ENCODE data around the gene COX6A2. TPM values are rescaled to one million over a fixed set of nuclear protein-coding genes. Genes with fewer than 3 reads are reported as not detected.

Gene COX6A2
- total RNA-seq, 1 experiment from 2014 or later = not detected

DNA sequence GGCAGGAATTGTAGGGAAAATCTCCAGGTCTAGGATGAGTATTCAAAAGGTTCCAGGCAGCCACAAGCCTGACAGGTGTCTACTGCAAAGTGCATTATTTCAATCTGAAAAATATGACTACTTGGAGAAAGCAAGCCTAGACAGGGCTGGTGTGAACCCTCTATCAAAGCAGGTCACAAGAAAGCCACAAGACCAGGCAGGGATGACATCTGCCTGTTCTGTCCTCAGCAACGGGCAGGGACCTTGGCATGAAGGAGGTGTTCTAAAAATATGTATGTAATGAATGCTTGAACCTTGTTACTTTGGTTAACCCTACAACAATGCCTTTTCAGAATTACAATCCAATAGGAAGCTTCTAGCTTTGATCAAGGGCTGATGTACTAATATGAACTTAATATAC lies 1.2 kb upstream of the COX6A2 start (continued):
- TF ChIP-seq, protein P1, sequence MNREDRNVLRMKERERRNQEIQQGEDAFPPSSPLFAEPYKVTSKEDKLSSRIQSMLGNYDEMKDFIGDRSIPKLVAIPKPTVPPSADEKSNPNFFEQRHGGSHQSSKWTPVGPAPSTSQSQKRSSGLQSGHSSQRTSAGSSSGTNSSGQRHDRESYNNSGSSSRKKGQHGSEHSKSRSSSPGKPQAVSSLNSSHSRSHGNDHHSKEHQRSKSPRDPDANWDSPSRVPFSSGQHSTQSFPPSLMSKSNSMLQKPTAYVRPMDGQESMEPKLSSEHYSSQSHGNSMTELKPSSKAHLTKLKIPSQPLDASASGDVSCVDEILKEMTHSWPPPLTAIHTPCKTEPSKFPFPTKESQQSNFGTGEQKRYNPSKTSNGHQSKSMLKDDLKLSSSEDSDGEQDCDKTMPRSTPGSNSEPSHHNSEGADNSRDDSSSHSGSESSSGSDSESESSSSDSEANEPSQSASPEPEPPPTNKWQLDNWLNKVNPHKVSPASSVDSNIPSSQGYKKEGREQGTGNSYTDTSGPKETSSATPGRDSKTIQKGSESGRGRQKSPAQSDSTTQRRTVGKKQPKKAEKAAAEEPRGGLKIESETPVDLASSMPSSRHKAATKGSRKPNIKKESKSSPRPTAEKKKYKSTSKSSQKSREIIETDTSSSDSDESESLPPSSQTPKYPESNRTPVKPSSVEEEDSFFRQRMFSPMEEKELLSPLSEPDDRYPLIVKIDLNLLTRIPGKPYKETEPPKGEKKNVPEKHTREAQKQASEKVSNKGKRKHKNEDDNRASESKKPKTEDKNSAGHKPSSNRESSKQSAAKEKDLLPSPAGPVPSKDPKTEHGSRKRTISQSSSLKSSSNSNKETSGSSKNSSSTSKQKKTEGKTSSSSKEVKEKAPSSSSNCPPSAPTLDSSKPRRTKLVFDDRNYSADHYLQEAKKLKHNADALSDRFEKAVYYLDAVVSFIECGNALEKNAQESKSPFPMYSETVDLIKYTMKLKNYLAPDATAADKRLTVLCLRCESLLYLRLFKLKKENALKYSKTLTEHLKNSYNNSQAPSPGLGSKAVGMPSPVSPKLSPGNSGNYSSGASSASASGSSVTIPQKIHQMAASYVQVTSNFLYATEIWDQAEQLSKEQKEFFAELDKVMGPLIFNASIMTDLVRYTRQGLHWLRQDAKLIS (CRISPR knock-in tag; IDR thresholded peaks at IDR 0.05; ENCODE audit: borderline replicate concordance) = no peak
- TF ChIP-seq, protein P2, sequence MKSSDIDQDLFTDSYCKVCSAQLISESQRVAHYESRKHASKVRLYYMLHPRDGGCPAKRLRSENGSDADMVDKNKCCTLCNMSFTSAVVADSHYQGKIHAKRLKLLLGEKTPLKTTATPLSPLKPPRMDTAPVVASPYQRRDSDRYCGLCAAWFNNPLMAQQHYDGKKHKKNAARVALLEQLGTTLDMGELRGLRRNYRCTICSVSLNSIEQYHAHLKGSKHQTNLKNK (CRISPR knock-in tag; IDR thresholded peaks at IDR 0.05) = no peak
- TF ChIP-seq TCF7 (CRISPR knock-in tag; IDR thresholded peaks at IDR 0.05; ENCODE audit: low read depth) (no peak), RELA (CRISPR knock-in tag; IDR thresholded peaks at IDR 0.05; ENCODE audit: borderline replicate concordance) (no peak), NR3C1 (CRISPR knock-in tag; conservative IDR thresholded peaks at IDR 0.05; ENCODE audit: low read depth) (no peak), ATF1 (CRISPR knock-in tag; IDR thresholded peaks at IDR 0.05) (no peak), TP53 (CRISPR knock-in tag; IDR thresholded peaks at IDR 0.05) (no peak), PRRX2 (CRISPR knock-in tag; IDR thresholded peaks at IDR 0.05) (no peak)
- TF ChIP-seq, protein P3, sequence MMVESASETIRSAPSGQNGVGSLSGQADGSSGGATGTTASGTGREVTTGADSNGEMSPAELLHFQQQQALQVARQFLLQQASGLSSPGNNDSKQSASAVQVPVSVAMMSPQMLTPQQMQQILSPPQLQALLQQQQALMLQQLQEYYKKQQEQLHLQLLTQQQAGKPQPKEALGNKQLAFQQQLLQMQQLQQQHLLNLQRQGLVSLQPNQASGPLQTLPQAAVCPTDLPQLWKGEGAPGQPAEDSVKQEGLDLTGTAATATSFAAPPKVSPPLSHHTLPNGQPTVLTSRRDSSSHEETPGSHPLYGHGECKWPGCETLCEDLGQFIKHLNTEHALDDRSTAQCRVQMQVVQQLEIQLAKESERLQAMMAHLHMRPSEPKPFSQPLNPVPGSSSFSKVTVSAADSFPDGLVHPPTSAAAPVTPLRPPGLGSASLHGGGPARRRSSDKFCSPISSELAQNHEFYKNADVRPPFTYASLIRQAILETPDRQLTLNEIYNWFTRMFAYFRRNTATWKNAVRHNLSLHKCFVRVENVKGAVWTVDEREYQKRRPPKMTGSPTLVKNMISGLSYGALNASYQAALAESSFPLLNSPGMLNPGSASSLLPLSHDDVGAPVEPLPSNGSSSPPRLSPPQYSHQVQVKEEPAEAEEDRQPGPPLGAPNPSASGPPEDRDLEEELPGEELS (CRISPR knock-in tag; IDR thresholded peaks at IDR 0.05) = no peak
- TF ChIP-seq, protein P4, sequence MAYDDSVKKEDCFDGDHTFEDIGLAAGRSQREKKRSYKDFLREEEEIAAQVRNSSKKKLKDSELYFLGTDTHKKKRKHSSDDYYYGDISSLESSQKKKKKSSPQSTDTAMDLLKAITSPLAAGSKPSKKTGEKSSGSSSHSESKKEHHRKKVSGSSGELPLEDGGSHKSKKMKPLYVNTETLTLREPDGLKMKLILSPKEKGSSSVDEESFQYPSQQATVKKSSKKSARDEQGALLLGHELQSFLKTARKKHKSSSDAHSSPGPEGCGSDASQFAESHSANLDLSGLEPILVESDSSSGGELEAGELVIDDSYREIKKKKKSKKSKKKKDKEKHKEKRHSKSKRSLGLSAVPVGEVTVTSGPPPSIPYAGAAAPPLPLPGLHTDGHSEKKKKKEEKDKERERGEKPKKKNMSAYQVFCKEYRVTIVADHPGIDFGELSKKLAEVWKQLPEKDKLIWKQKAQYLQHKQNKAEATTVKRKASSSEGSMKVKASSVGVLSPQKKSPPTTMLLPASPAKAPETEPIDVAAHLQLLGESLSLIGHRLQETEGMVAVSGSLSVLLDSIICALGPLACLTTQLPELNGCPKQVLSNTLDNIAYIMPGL (CRISPR knock-in tag; IDR thresholded peaks at IDR 0.05) = no peak

DNA sequence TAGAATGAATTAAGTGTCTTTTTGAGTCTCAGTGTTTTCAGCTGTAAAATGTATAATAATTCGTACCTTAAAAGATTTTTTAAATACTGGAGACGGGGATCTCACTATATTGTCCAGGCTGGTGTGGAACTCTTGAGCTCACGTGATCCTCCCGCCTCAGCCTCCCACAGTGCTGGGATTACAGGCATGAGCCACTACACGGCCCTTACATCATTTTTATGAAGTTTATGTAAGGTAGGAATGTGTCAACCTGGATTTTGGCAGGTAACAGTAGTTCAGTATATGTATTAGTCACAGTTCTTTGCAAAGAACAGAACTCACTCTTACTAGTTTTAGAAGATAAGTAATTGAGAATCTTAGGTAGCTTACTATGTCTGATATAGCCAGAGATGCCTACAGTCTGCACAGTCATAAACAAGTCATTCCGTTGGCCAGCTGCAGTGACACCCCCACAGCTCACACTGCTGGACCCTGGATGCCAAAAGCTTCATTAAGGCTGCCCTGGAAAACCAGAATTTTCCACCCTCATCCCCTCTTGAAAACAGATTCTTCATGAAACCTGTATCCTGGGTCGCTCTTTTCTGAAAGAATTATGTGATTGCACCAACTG lies 583 bp upstream of the COX6A2 start:
- H3K27ac Mint-ChIP-seq = no peak overlapping the region
- H3K9me3 Mint-ChIP-seq = no peaks in the 10 kb centered on the region
- no peak overlapping the region for H3K4me3 Mint-ChIP-seq
- H3K27me3 Mint-ChIP-seq (ENCODE audit: low read depth) = peaks cover 51% of the 10 kb centered on the region
- CTCF ChIA-PET = interaction anchor here (1.2 to 2.0 kb wide), 2 partner anchors 27 to 46 kb away, joined by 6 to 7 read pairs; no protein-coding TSS in a partner anchor
- POLR2A ChIA-PET = interaction anchor here (0.6 kb wide), 1 partner anchor 273 kb away, joined by 3 read pairs; no protein-coding TSS in a partner anchor
- DNase-seq (ENCODE audit: low spot score) (no peak), ATAC-seq (no peak)
- TF ChIP-seq, protein P5, sequence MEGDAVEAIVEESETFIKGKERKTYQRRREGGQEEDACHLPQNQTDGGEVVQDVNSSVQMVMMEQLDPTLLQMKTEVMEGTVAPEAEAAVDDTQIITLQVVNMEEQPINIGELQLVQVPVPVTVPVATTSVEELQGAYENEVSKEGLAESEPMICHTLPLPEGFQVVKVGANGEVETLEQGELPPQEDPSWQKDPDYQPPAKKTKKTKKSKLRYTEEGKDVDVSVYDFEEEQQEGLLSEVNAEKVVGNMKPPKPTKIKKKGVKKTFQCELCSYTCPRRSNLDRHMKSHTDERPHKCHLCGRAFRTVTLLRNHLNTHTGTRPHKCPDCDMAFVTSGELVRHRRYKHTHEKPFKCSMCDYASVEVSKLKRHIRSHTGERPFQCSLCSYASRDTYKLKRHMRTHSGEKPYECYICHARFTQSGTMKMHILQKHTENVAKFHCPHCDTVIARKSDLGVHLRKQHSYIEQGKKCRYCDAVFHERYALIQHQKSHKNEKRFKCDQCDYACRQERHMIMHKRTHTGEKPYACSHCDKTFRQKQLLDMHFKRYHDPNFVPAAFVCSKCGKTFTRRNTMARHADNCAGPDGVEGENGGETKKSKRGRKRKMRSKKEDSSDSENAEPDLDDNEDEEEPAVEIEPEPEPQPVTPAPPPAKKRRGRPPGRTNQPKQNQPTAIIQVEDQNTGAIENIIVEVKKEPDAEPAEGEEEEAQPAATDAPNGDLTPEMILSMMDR (IDR thresholded peaks at IDR 0.05) = no peak
- TF ChIP-seq, protein P6, sequence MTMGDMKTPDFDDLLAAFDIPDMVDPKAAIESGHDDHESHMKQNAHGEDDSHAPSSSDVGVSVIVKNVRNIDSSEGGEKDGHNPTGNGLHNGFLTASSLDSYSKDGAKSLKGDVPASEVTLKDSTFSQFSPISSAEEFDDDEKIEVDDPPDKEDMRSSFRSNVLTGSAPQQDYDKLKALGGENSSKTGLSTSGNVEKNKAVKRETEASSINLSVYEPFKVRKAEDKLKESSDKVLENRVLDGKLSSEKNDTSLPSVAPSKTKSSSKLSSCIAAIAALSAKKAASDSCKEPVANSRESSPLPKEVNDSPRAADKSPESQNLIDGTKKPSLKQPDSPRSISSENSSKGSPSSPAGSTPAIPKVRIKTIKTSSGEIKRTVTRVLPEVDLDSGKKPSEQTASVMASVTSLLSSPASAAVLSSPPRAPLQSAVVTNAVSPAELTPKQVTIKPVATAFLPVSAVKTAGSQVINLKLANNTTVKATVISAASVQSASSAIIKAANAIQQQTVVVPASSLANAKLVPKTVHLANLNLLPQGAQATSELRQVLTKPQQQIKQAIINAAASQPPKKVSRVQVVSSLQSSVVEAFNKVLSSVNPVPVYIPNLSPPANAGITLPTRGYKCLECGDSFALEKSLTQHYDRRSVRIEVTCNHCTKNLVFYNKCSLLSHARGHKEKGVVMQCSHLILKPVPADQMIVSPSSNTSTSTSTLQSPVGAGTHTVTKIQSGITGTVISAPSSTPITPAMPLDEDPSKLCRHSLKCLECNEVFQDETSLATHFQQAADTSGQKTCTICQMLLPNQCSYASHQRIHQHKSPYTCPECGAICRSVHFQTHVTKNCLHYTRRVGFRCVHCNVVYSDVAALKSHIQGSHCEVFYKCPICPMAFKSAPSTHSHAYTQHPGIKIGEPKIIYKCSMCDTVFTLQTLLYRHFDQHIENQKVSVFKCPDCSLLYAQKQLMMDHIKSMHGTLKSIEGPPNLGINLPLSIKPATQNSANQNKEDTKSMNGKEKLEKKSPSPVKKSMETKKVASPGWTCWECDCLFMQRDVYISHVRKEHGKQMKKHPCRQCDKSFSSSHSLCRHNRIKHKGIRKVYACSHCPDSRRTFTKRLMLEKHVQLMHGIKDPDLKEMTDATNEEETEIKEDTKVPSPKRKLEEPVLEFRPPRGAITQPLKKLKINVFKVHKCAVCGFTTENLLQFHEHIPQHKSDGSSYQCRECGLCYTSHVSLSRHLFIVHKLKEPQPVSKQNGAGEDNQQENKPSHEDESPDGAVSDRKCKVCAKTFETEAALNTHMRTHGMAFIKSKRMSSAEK (CRISPR knock-in tag; IDR thresholded peaks at IDR 0.05; ENCODE audit: borderline replicate concordance) = no peak
- TF ChIP-seq, protein P7, sequence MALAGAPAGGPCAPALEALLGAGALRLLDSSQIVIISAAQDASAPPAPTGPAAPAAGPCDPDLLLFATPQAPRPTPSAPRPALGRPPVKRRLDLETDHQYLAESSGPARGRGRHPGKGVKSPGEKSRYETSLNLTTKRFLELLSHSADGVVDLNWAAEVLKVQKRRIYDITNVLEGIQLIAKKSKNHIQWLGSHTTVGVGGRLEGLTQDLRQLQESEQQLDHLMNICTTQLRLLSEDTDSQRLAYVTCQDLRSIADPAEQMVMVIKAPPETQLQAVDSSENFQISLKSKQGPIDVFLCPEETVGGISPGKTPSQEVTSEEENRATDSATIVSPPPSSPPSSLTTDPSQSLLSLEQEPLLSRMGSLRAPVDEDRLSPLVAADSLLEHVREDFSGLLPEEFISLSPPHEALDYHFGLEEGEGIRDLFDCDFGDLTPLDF (CRISPR knock-in tag; IDR thresholded peaks at IDR 0.05) = no peak
- TF ChIP-seq, protein P8, sequence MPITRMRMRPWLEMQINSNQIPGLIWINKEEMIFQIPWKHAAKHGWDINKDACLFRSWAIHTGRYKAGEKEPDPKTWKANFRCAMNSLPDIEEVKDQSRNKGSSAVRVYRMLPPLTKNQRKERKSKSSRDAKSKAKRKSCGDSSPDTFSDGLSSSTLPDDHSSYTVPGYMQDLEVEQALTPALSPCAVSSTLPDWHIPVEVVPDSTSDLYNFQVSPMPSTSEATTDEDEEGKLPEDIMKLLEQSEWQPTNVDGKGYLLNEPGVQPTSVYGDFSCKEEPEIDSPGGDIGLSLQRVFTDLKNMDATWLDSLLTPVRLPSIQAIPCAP (CRISPR knock-in tag; IDR thresholded peaks at IDR 0.05) = no peak
- TF ChIP-seq ZNF232 (CRISPR knock-in tag; IDR thresholded peaks at IDR 0.05) (no peak), NR1H2 (CRISPR knock-in tag; IDR thresholded peaks at IDR 0.05) (no peak)
- 0 out of 2 replicates have a peak, but pooled peaks cover 2% of the 10 kb centered on the region for H3K4me1 Mint-ChIP-seq
- no peaks in the 10 kb centered on the region; the same call in 1 of the 2 replicates for H3K36me3 Mint-ChIP-seq
